HG03342 (cell line): ENCODE results near the gene EPHX1.

Experiments used
- ATAC-seq: cut with Tn5 transposase; IDR thresholded peaks from one replicate; pipeline ENCODE4 v1.9.1; 2021; ENCODE audit warnings: mild to moderate bottlenecking, moderate library complexity; ENCODE audit not compliant: unreplicated experiment

The EPHX1 gene

DNA sequence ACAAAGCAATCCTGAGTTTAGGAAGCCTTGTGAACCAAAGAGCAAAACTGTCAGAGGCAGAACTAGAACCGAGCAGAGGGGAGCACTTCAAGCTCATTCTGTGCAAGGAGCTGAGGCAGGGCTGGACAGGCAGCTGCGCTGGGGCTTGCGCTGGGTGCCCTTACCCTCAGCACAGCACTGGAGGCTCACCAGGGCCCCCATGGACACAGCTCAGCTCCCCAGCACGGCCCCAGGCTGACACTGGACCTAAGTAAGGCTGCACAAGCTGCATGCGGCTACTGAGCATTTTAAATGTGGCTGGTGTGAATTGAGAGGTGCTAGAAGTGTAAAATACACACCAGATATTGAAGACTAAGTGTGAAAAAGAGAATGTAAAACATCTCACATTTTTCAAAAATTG is 50.2 kb downstream of the EPHX1 start:
- ATAC-seq, result no peak

GRCh38 chr1:225860876-225861441 is 51.0 kb downstream of the EPHX1 start:
- no peak for ATAC-seq

DNA sequence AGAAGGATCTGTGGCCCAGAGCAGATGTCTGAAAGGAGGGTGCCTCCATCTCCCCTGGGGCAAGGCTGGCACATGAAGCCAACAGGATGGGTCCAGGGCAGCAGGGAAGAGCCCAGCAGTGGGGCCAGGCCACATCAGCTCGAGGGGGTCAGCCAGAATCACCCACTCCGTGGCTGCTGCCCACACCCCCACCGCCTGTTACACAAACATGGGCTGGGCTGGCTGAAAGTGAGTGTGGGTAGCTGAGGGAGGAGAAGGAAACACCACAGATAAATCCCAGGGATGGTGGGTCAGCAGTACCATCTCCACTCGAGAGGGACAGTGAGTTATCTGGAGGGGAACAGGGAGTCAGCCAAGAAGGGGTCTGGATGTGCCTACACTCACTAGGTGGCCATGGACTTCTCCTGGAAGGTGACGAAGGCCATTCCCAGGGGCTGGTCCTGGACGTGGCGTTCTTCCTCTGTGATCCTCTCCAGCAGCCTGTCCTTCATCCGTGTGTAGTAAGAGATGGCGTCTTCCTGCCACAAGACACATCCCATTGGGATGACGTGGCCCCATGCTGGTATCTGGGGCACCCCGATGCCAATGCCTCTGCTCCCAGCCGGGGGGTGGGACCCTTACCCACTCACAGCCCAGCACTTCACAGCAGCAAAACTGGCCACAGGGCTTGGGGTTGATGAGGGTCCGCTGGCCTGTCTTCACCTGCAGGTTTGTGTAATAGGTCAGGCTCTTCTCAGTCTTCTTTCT is 52.1 kb downstream of the EPHX1 start:
- ATAC-seq, result no peak

GRCh38 chr1:225862581-225862950 is 52.6 kb downstream of the EPHX1 start:
- no peak for ATAC-seq

DNA sequence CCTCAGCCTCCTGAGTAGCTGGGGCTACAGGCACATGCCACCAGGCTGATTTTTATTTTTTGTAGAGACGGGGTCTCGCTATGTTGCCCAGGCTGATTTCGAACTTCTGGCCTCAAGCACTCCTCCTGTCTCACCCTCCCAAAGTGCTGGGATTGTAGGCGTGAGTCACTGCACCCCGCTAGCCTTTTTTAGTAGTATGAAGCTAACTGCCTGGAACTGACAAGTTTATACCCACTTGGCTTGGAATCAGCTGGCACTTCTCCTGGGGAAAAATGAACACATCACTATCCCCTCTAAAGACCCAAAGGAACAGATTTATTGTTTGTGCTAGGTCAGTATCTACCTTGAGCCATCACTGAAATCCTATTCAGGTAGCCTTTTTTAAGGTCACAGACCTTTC is 53.2 kb downstream of the EPHX1 start:
- ATAC-seq, result no peak

- ATAC-seq, result no peak
Measured at GRCh38 chr1:225865514-225865913, 55.6 kb downstream of the EPHX1 start.

GRCh38 chr1:225866061-225866837 is 56.3 kb downstream of the EPHX1 start:
- peak; percentile 74 for ATAC-seq

- no peak for ATAC-seq
Measured at GRCh38 chr1:225866981-225867380, 57.1 kb downstream of the EPHX1 start.

GRCh38 chr1:225868631-225869330 is 58.9 kb downstream of the EPHX1 start:
- ATAC-seq, result no peak

GRCh38 chr1:225870911-225871310 is 61.0 kb downstream of the EPHX1 start:
- ATAC-seq, result no peak

- no peak for ATAC-seq
Measured at GRCh38 chr1:225871359-225872074, 61.6 kb downstream of the EPHX1 start.

GRCh38 chr1:225872075-225872430 is 62.1 kb downstream of the EPHX1 start:
- ATAC-seq, result no peak

DNA sequence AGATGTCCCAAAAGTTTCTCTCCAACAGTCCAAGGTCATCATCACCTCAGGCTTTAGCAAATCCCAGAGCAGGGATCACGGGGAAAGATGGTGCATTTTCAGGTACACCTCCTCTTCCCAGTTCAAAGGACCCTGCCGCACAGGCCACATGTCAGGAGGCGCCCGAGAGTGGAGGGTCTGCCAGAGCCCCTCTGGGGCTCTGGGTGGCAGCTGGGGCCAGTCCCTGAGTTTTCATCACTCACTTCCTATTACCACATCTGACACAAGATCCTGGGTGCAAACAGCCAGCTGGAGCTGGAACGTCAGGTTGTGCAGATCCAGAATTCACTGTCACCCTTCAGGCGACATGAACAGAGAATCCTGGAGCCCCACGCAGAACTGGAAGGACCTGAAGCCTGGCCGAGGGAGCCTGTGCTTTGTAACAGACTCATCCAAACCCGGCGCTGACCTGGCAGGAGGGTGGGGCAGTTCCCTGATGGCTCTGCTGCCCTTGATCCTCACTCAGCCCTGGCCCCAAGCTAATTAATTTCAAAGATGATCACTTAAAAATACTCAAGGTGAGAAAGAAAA is 63.4 kb downstream of the EPHX1 start:
- ATAC-seq, result no peak

GRCh38 chr1:225874431-225874830 is 64.5 kb downstream of the EPHX1 start:
- no peak for ATAC-seq

DNA sequence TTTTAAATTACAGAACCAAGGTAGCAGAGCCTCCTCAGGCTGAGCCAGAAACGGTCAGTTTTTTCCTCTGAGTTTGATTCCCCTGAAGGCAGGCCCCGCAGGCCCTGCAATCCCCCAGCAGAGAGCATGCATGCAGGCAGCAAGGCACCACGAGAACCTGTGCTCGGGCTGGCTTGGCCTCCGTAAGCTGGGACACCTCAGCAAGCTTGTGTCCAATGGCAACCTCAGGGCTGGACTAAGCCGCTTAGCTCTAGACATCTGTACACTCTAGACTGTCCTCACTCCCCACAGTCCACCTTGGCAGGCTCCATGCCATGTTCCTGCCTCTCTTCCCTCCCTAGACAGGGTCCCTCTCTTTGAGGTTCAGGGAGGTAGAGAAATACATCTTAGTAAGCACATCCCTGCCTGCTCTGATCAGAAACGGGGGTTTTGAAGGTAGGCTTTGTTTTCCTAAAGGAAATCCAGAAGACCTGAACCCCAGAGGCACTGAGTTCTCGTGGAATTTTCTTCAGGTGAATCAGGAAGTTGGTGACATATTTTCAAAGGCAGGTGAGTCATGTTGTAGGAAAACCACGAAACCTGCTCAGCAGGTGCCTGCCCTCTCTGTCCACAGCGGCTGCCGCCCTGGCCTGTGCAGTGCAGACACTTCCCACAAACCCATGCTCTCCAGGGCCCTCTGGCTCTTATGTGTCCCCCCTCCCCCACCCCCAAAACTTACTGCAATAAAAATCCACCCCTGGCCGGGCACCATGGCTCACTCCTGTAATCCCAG is 65.3 kb downstream of the EPHX1 start:
- no peak for ATAC-seq

DNA sequence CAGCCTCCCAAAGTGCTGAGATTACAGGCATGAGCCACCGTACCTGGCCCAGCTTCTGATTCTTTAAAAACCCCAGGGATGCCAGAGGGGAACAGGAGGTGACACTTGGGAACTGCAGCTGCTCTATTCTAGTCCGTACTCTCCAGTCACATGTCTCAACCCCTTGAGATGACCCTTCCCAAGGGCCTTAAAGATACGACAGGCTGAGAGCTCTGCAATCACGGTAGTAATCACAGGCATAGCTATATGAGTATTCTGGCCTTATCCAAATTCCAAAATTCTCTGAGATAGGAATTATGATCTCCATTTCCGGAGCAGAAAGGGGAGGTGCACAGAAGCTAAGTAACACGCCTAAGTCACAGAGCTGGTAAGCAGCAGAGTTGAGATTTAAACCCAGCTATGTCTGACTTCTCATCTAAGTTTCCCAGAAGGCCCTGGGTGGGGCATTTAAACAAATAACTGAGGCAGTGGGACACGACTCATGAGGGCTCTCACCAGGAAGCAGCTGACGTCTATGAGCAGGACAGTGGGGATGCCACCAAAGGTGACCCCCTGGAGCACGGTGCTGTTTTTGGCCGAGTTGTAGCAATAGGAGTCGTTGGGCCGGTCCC is 67.1 kb downstream of the EPHX1 start:
- no peak for ATAC-seq

DNA sequence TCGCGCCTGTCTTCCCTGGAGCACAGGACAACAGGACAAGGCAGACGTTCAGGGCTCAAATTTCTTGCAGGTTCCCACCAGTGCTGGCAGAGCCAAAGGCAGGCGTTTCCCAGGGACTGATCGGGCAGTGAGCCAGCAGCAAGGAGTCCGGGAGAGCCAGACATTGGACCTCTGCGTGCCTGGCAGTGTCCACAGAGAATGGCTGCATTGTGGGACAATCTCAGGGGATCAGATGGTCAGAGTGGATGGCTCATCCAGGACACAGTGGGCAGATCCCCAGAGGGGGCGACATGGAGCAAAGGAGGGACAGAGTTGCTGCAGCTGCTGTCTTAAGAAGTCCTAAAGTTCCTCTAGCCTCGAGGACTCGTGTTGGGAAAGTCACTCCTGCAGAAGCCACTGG is 67.7 kb downstream of the EPHX1 start:
- no peak for ATAC-seq

DNA sequence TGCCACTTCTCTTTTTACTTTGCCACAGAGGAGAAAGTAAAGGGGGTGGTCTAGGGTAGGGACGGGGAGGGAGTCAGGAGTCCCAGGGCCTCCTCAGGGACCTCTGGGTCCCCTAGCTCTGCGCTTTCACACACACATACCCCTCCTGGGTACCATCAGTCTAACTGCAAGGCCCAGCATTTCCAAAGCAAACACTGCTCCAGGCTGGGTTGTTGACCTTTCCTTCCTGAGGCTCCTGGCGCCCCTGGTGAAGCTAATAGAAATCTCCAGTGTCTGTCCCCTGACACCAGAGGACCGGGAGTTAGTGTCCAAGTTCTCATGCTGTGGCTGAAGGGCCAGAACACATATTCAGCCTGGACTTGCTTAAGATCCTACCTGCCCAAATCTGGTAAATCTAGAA is 68.4 kb downstream of the EPHX1 start:
- ATAC-seq, result no peak

- no peak for ATAC-seq
Measured at GRCh38 chr1:225879521-225880221, 69.7 kb downstream of the EPHX1 start.
